CD14-positive monocyte (primary cell): ENCODE results near the gene PIP5K1C. TPM values are rescaled to one million over a fixed set of nuclear protein-coding genes. Genes with fewer than 3 reads are reported as not detected.

Source experiments
- DNase-seq, 3 donors: peaks; one replicate each; pipeline ENCODE4 v3.0.0-alpha.2; 2011 to 2022
- H2AFZ ChIP-seq: 2 replicates; pipeline ENCODE4 v1.6.0; 2012; ENCODE audit warnings: mild to moderate bottlenecking, low read depth, low read length, inconsistent platforms; ENCODE audit not compliant: insufficient read depth, poor library complexity, severe bottlenecking
- H3K27ac ChIP-seq, 2 donors: 1 replicate in 1 of 2; 2 replicates in 1 of 2; pipeline ENCODE4 v1.5.1; 2012 to 2013; ENCODE audit warnings: low read length in 2 of 2, control low read depth in 1 of 2, inconsistent platforms in 1 of 2, low read depth in 1 of 2, mild to moderate bottlenecking in 1 of 2
- H3K27me3 ChIP-seq, 2 donors: one replicate each; pipeline versions ENCODE4 v1.6.0 to v1.6.1; 2011 to 2013; ENCODE audit warnings: low read length in 2 of 2; ENCODE audit not compliant: control insufficient read depth in 2 of 2, insufficient read depth in 2 of 2
- H3K36me3 ChIP-seq, 2 donors: replicated peaks in 1 of 2; 1 replicate in 1 of 2; 2 replicates in 1 of 2; pipeline versions ENCODE4 v1.5.1 to v1.6.1; 2012 to 2013; ENCODE audit warnings: low read length in 2 of 2, control low read depth in 1 of 2, inconsistent platforms in 1 of 2, mild to moderate bottlenecking in 1 of 2; ENCODE audit not compliant: insufficient read depth in 2 of 2, control insufficient read depth in 1 of 2
- H3K4me1 ChIP-seq, 2 donors: 1 replicate in 1 of 2; 2 replicates in 1 of 2; pipeline versions ENCODE4 v1.5.1 to v1.6.1; 2012 to 2013; ENCODE audit warnings: low read length in 2 of 2, control low read depth in 1 of 2, inconsistent platforms in 1 of 2, mild to moderate bottlenecking in 1 of 2, moderate library complexity in 1 of 2; ENCODE audit not compliant: insufficient read depth in 2 of 2, control insufficient read depth in 1 of 2
- H3K4me2 ChIP-seq: replicated peaks from 2 replicates; pipeline ENCODE3; 2012; ENCODE audit warnings: low read length, moderate library complexity, mild to moderate bottlenecking; ENCODE audit not compliant: poor library complexity, severe bottlenecking; ENCODE audit errors: extremely low read depth
- H3K4me3 ChIP-seq, 3 experiments: fragments of 200-600 bp in 1 of 3; sonication (generic) in 1 of 3; replicated peaks in 1 of 3; 1 replicate in 2 of 3; 2 replicates in 1 of 3; pipeline ENCODE4 v1.5.1; 2011 to 2013; ENCODE audit warnings: low read length in 3 of 3, mild to moderate bottlenecking in 3 of 3, control low read depth in 2 of 3, low read depth in 2 of 3, inconsistent platforms in 1 of 3, moderate library complexity in 1 of 3
- H3K79me2 ChIP-seq: 2 replicates; pipeline ENCODE4 v1.6.0; 2012; ENCODE audit warnings: mild to moderate bottlenecking, control low read depth, inconsistent platforms, low read length, moderate library complexity; ENCODE audit not compliant: insufficient read depth
- H3K9ac ChIP-seq: 2 replicates; pipeline ENCODE4 v1.6.0; 2017; ENCODE audit warnings: low read length, mild to moderate bottlenecking; ENCODE audit not compliant: insufficient read depth, poor library complexity, severe bottlenecking
- H3K9me3 ChIP-seq, 2 donors: replicated peaks in 1 of 2; 1 replicate in 1 of 2; 2 replicates in 1 of 2; pipeline versions ENCODE4 v1.5.1 to v1.6.1; 2012 to 2013; ENCODE audit warnings: low read length in 2 of 2, control low read depth in 1 of 2; ENCODE audit not compliant: control insufficient read depth in 1 of 2, insufficient read depth in 1 of 2
- H4K20me1 ChIP-seq: 2 replicates; pipeline ENCODE4 v1.6.0; 2012; ENCODE audit warnings: mild to moderate bottlenecking, low read length, control low read depth, moderate library complexity; ENCODE audit not compliant: insufficient read depth
- H3K27ac Mint-ChIP-seq, 7 donors: one replicate each; pipeline ENCODE4 v1.8.0; 2020; ENCODE audit warnings: mild to moderate bottlenecking in 7 of 7, mixed read lengths in 7 of 7, moderate library complexity in 6 of 7, inconsistent platforms in 2 of 7
- H3K27me3 Mint-ChIP-seq, 3 donors: one replicate each; pipeline ENCODE4 v1.8.0; 2021 to 2022; ENCODE audit warnings: low read depth in 3 of 3, mild to moderate bottlenecking in 3 of 3, mixed read lengths in 3 of 3, moderate library complexity in 3 of 3, inconsistent platforms in 1 of 3
- H3K36me3 Mint-ChIP-seq, 2 donors: one replicate each; pipeline ENCODE4 v1.8.0; 2020; ENCODE audit warnings: mixed read lengths in 2 of 2, inconsistent platforms in 1 of 2, mild to moderate bottlenecking in 1 of 2
- H3K4me1 Mint-ChIP-seq: one replicate; pipeline ENCODE4 v1.8.0; 2020; ENCODE audit warnings: mild to moderate bottlenecking, mixed read lengths
- H3K4me3 Mint-ChIP-seq, 2 donors: one replicate each; pipeline ENCODE4 v1.8.0; 2020; ENCODE audit warnings: mild to moderate bottlenecking in 2 of 2, mixed read lengths in 2 of 2, moderate library complexity in 1 of 2
- H3K9me3 Mint-ChIP-seq, 7 donors: one replicate each; pipeline ENCODE4 v1.8.0; 2020 to 2022; ENCODE audit warnings: mixed read lengths in 7 of 7, mild to moderate bottlenecking in 6 of 7, moderate library complexity in 6 of 7, inconsistent platforms in 2 of 7
- CTCF ChIP-seq: fragments of 200-600 bp; IDR thresholded peaks from one replicate; pipeline ENCODE4 v1.8.0; 2022; ENCODE audit warnings: antibody characterized with exemption, mild to moderate bottlenecking
- WGBS: methylation state at CpG from one replicate; pipeline ENCODE4 v1.1.5; 2013; ENCODE audit warnings: missing lambda C conversion rate; ENCODE audit not compliant: insufficient coverage; 5-methylcytosine and 5-hydroxymethylcytosine counted together
- intact Hi-C, 2 donors: fragments of 100-400 bp; cut with micrococcal nuclease; formaldehyde crosslinking; loops; one replicate each; pipeline versions ENCODE4 v1.15.0 to v1.15.1; 2023
- polyA plus RNA-seq, 3 donors: library from polyadenylated mRNA; depleted of rRNA in 1 of 3; unstranded in 2 of 3; stranded (reverse) in 1 of 3; fragments of 300-500 nt in 2 of 3; fragments of >200 nt in 1 of 3; fragmentation: Illumina TruSeq in 2 of 3; gene quantifications; 1 replicate in 2 of 3; 2 replicates in 1 of 3; pipeline ENCODE4 v1.2.3, GENCODE V29; 2012 to 2021

The PIP5K1C gene
- polyA plus RNA-seq, 3 donors, result 6.5 to 19.5 (median 10.1) TPM

- H3K4me1 ChIP-seq, result no peaks in the 10 kb centered on the region
- H3K9me3 ChIP-seq, result no peaks in the 10 kb centered on the region
- no peaks in the 10 kb centered on the region for H3K9me3 Mint-ChIP-seq
- 93% methylated on average over 19 of the region's 20 CpGs for WGBS
- H3K79me2 ChIP-seq, result no peaks in the 10 kb centered on the region
- peaks cover 39 to 68% of the 10 kb centered on the region in 2 donors for H3K36me3 Mint-ChIP-seq
- intact Hi-C loops, result no loop called here
- H3K4me3 ChIP-seq, result no peak overlapping the region
- H3K9ac ChIP-seq, result no peak overlapping the region
- H3K4me3 Mint-ChIP-seq, result no peak overlapping the region
- no peak for DNase-seq
- no peaks in the 10 kb centered on the region for H3K27me3 ChIP-seq
- peak overlapping the region in 1 of 7 donors; percentile 26 for H3K27ac Mint-ChIP-seq
- no peak for TF ChIP-seq CTCF
- H3K4me2 ChIP-seq, result no peak overlapping the region
- H3K36me3 ChIP-seq, result peaks cover 58 to 59% of the 10 kb centered on the region in 2 donors
- no peaks in the 10 kb centered on the region for H3K4me1 Mint-ChIP-seq
- H2AFZ ChIP-seq, result no peak overlapping the region
- H3K27me3 Mint-ChIP-seq, result peaks cover 0 to 2% (median 2%) of the 10 kb centered on the region in 3 donors
- H3K27ac ChIP-seq, result no peak overlapping the region
- no peaks in the 10 kb centered on the region for H4K20me1 ChIP-seq
These were observed 63.8 kb downstream of the PIP5K1C start for GRCh38 chr19:3636506-3636905.

GRCh38 chr19:3634496-3635045 lies 65.7 kb downstream of the PIP5K1C start:
- 96% methylated on average over 19 of the region's 19 CpGs for WGBS

More at GRCh38 chr19:3634496-3635045, 65.7 kb downstream of the PIP5K1C start:
- TF ChIP-seq CTCF, result no peak
- peaks cover 55% of the 10 kb centered on the region in 2 donors for H3K36me3 ChIP-seq
- intact Hi-C loops, result no loop called here
- H4K20me1 ChIP-seq, result no peaks in the 10 kb centered on the region
- peaks cover 32 to 68% of the 10 kb centered on the region in 2 donors for H3K36me3 Mint-ChIP-seq
- H3K27me3 ChIP-seq, result no peaks in the 10 kb centered on the region
- no peaks in the 10 kb centered on the region for H3K4me1 Mint-ChIP-seq
- no peak overlapping the region for H2AFZ ChIP-seq
- H3K4me3 ChIP-seq, result no peak overlapping the region
- H3K27ac Mint-ChIP-seq, result peak overlapping the region in 1 of 7 donors; percentile 64
- no peaks in the 10 kb centered on the region for H3K4me1 ChIP-seq
- H3K9me3 Mint-ChIP-seq, result no peaks in the 10 kb centered on the region
- no peak overlapping the region for H3K9ac ChIP-seq
- no peaks in the 10 kb centered on the region for H3K9me3 ChIP-seq
- peaks cover 0 to 2% (median 2%) of the 10 kb centered on the region in 3 donors for H3K27me3 Mint-ChIP-seq
- H3K27ac ChIP-seq, result no peak overlapping the region
- no peak for DNase-seq
- no peaks in the 10 kb centered on the region for H3K79me2 ChIP-seq
- H3K4me3 Mint-ChIP-seq, result no peak overlapping the region
- H3K4me2 ChIP-seq, result no peak overlapping the region
